ENCODE results near the gene NUDT15.

DNA sequence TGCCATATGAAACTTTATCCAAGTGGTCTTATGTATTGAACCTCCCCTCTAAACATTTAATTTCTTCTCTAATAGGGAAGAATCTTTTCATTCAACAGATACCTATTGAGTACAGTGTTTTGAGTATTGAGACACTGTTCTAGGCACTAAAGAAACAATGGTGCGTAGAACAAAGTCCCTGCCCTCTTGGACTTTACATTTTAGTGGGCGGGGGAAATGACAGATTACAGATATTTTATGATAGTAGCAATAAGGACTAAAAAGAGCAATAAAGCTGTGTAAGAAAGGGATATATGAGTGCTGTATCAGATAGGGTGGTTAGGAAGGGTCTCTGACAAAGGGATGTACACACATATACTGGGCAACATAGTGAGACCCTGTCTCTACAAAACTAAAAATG is 5.4 kb downstream of the NUDT15 start:
- no peak for TF ChIP-seq EZH2phosphoT487 (IDR thresholded peaks at IDR 0.05; ENCODE audit: borderline replicate concordance, low read depth, low read length)
- TF ChIP-seq, protein P1, sequence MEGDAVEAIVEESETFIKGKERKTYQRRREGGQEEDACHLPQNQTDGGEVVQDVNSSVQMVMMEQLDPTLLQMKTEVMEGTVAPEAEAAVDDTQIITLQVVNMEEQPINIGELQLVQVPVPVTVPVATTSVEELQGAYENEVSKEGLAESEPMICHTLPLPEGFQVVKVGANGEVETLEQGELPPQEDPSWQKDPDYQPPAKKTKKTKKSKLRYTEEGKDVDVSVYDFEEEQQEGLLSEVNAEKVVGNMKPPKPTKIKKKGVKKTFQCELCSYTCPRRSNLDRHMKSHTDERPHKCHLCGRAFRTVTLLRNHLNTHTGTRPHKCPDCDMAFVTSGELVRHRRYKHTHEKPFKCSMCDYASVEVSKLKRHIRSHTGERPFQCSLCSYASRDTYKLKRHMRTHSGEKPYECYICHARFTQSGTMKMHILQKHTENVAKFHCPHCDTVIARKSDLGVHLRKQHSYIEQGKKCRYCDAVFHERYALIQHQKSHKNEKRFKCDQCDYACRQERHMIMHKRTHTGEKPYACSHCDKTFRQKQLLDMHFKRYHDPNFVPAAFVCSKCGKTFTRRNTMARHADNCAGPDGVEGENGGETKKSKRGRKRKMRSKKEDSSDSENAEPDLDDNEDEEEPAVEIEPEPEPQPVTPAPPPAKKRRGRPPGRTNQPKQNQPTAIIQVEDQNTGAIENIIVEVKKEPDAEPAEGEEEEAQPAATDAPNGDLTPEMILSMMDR (conservative IDR thresholded peaks at IDR 0.05; ENCODE audit: low read length) = no peak

All from OCI-LY7 (cell line).